ENCODE results near the gene CADM1.

The CADM1 gene

DNA sequence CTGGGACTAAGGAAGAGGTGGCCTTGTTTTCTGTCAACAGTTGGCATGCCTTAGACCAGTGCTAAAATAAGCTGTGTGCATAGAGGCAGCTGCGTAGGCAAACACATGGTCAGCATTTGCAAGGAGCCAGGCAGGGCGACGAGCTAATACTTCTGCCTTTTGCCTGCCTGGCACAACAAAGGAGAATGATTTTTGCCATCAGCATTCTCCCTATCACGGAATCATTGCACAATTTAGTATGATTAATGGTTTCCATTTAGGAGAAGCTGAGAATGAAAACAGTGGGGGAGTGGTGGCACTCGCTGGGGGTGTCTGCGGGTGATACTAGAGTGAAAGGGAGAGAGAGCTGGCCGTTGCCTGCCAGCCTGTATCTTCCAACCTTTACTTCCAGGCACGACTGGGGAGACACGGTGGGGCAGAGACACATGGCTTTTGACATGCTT lies 336.0 kb downstream of the CADM1 start:
- FAIRE-seq: no peak

DNA sequence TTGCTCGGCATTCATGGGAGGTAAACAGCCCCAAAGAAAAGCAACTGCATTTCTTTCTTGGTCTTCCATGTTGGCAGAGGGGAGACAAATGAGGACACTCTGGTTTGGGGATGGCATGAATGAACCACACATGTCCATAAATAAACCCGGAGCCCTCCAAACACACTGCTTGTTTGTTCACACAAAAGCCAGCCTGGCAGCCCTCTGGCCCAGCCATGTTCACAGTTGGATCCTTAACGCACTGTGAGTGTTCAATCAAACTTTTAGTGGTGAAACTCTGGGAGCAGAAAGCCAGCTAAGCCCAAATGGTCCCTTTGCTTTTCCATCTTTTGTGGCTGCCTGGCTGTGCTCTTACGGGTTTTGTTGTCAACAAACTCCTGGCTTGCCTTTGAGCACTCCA lies 336.8 kb downstream of the CADM1 start:
- FAIRE-seq: no peak

DNA sequence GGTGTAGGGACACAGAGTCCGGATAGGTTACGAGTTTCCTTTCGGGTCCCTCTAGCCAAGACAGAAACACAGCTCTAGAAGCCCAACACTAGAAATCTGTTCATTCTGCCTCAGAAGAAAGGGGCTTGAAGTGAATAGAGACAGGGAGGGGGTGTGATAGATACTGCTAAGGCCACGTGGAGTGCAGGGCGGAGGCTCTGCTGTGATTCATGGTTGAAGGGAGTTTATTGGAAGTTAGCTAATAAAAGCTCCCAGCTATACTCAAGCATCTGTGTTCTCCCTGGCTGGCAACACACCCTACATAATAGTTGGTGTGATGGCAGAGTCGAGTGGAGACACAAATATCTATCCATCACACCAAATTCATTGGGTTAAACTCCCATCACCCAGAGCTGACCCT lies 337.4 kb downstream of the CADM1 start:
- no peak for FAIRE-seq

GRCh38 chr11:115164774-115165173 lies 339.4 kb downstream of the CADM1 start:
- no peak for FAIRE-seq

- FAIRE-seq: no peak
These were observed 341.3 kb downstream of the CADM1 start for GRCh38 chr11:115162919-115163318.

- no peak for FAIRE-seq
These were observed 342.3 kb downstream of the CADM1 start for GRCh38 chr11:115161876-115162275.

DNA sequence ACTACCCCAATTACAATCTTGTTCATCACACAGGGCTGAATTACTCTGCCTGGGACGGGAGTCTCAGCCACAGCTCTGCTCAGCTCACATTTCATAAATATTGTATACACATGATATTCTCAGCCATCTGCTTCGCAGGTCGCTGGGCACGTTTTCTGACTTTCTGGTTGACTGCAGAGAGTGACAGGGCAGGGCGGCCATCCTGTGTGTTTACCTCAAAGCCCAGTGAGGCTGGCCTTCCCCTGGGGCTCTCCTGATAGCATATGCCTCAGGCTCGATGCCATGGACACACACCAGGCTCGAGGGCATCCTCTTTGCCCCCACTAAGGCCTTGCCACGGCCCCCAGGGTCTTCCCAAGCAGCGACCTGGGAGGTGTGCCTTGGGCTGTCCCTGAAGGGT lies 345.0 kb downstream of the CADM1 start:
- no peak for FAIRE-seq

DNA sequence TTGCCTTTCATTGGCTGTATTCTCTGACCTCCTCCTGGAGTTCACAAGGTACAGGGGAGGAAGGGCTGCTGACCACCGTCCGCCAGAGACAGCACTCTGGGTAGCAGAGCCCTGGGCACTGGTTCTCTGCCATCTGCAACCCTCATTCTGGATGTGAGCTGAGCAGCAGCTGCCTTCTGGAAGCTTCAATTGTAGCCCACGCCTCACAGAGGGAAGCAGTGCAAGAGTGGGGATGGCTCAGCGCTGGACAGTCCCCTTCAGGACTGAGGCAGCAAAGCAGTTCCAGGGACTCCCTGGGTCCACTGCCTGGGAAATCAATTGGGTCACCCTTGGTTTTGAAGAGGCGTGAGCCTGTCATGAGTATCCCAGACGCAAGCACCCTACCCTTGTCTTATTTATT lies 346.2 kb downstream of the CADM1 start:
- no peak for FAIRE-seq

GRCh38 chr11:115157247-115157646 lies 347.0 kb downstream of the CADM1 start:
- FAIRE-seq: no peak

DNA sequence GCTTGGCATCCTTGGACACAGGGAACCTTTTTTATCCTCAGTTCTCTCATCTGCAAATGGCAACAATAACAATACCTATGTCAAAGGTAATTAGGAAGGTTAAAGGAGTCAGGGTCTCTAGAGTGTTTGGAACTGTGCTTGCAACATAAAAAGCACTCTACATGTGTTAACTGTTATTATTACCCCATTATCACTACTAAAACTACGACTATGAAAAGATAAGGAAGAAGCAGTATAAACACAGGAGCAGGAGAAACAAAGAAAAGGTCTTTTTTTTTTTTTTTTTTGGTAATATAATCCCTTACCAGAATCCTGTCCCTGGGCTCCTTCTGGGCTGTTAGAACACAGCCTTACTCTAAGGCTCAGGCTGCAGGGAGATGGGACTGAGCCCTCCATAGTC lies 348.2 kb downstream of the CADM1 start:
- no peak for FAIRE-seq

GRCh38 chr11:115155320-115155719 lies 348.9 kb downstream of the CADM1 start:
- FAIRE-seq: no peak

DNA sequence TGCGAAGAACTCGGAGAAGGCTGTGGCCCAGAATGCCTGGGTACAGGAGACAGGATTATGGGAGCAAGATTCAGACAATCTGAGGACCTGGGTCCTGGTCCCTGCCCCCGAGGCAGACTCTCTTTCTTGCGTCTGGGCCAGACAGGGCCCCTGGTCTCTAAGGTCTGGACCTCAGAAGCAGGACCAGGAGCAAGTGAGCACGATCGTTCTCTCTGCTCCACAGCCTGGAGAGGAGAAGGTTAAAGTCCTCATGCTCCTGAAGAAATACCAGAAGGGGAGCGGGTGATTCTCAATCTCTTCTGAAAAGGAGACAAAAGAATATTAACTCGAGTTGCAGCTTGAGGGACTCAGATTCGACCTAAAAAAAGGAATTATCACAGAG lies 349.9 kb downstream of the CADM1 start:
- no peak for FAIRE-seq

DNA sequence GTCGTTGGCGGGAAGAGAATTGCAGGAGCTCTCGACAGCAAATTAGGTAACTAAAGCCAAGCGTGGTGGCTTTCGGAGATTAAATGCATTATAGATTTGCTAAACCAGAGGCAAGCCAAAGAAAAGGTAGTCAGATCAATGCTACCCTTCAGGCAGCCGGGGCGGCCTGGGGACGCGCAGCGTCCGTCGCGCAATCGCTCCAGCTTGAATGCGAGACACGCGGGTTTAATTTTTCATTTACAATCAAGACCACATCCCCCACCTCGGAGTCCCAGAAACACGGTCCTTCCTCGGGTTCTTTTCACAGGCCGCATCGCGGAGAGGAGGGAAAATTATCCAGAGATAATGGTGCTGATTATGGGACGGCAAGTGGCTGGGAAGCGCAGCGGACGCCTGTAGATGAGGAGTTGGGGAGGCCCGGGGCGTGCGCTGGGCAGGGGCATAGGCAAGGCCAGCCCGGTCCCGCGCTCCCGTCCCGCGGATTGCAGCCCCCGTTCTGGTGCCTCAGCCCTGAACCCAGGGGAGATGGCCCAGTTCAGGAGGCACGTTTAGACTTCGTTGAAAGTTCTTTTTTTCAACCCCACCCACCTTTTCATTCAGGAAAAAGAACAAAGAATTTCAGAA lies 350.4 kb downstream of the CADM1 start:
- no peak for FAIRE-seq

GRCh38 chr11:115153135-115153534 lies 351.1 kb downstream of the CADM1 start:
- FAIRE-seq: no peak

DNA sequence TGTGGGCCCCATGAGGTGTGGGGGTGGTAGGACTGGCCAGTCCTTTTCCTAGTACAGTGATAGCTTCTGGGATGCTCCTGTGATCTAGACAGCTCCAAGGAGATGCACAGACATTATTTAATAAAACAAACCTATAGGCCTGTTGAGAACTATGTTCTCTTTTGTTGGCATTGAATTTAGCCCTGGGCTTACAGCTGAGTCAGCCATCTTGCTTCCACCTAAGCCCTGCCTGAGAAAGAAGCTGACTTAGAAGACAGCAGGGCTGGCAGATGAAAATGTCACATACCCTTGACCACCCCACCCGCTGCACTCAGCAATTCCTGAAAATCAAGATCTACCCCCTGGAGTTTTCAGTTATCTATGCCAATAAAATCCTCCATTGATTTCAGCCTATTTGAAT lies 353.2 kb downstream of the CADM1 start:
- no peak for FAIRE-seq

GRCh38 chr11:115148691-115149090 lies 355.5 kb downstream of the CADM1 start:
- FAIRE-seq: no peak

DNA sequence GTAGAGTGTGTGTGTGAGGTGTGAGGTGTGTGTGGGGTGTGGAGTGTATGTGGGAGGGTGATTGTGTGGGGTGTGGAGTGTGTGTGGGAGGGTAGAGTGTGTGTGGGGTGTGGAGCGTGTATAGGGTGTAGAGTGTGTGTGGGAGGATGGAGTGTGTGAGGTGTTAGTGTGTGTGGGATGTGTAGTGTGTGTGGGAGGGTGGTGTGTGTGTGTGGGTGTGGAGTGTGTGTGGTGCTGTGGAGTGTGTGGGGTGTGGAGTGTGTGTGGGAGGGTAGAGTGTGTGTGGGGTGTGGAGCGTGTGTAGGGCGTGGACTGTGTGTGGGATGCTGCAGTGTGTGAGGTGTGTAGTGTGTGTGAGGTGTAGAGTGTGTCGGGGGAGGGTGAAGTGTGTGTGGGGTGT lies 356.1 kb downstream of the CADM1 start:
- FAIRE-seq: no peak

- no peak for FAIRE-seq
These were observed 356.9 kb downstream of the CADM1 start for GRCh38 chr11:115147243-115147807.

DNA sequence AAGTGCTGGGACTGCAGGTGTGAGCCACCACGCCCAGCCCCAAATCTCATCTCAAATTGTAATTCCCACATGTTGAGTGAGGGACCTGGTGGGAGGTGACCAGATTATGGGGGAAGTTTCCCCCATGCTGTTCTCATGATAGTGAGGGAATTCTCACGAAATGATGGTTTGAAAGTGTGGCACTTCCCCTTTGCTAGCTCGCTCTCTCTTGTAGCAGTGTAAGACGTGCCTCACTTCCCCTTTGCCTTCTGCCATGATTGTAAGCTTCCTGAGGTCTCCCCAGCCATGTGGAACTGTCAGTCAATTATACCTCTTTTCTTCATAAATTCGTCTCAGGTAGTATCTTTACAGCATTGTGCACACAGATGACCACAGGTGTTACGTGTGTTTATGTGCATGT lies 357.8 kb downstream of the CADM1 start:
- FAIRE-seq: no peak

GRCh38 chr11:115145324-115145723 lies 358.9 kb downstream of the CADM1 start:
- no peak for FAIRE-seq

GRCh38 chr11:115144914-115145313 lies 359.3 kb downstream of the CADM1 start:
- FAIRE-seq: no peak

DNA sequence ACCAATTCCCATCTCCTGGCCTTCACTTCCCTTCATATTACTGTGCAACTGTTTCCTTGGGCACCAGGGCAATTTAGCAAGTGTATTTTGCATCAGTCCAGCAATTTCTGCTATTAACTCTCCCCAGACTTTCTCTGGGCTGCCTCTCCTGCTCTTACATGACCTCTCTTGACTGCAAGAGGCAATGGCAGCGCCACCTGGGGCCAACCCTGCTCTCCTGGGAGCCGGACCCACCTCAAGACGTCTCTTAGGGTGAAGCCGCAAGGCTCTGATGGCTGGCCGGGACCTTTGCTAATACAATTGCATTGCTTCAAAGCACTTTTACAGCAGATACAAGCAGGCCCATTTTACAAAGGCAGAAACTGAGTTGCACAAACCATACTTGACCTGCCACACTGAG lies 360.2 kb downstream of the CADM1 start:
- no peak for FAIRE-seq

- no peak for FAIRE-seq
These were observed 362.7 kb downstream of the CADM1 start for GRCh38 chr11:115141231-115142114.

- no peak for FAIRE-seq
These were observed 368.3 kb downstream of the CADM1 start for GRCh38 chr11:115135936-115136335.

Data from colon (tissue), 2 donors.